Right renal cortex interstitium (tissue), 3 donors: ENCODE results near the gene LENEP. TPM values are rescaled to one million over a fixed set of nuclear protein-coding genes. Genes with fewer than 3 reads are reported as not detected.

Experiments used
- DNase-seq, 3 donors: peaks; one replicate each; pipeline ENCODE4 v3.0.0-alpha.2; 2013; ENCODE audit warnings: low read depth in 3 of 3, low spot score in 2 of 3
- polyA plus RNA-seq, 3 donors: library from polyadenylated mRNA; unstranded; fragments of 120-200 nt; gene quantifications; one replicate each; pipeline ENCODE4 v1.2.1, GENCODE V29; 2013; ENCODE audit not compliant: insufficient read length in 3 of 3

LENEP gene
- polyA plus RNA-seq, 3 donors, result not detected

- no peak for DNase-seq
Measured at GRCh38 chr1:155022136-155022926, 28.9 kb downstream of the LENEP start.

GRCh38 chr1:155022927-155023236, 29.5 kb downstream of the LENEP start:
- no peak for DNase-seq

DNA sequence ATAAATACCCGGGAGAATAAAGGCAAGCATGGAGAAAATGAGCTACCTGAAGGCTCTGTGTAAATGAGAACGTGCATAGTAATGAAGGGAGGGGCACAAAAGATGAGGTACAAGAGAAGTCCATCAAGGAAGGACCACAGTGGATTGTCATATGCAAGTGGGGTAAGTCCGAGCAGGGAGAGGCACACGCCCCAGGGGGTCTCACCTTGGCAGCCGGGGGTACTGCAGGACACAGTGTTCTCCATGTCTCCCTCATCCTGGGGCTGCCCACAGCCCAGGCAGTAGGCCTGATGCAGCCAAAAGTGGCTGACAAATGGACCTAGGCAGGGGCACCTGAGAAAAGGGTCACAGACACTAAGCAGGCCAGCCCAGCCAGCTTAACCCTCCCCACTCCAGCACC, 30.2 kb downstream of the LENEP start:
- DNase-seq, result no peak

GRCh38 chr1:155024315-155024714, 30.9 kb downstream of the LENEP start:
- no peak for DNase-seq

DNA sequence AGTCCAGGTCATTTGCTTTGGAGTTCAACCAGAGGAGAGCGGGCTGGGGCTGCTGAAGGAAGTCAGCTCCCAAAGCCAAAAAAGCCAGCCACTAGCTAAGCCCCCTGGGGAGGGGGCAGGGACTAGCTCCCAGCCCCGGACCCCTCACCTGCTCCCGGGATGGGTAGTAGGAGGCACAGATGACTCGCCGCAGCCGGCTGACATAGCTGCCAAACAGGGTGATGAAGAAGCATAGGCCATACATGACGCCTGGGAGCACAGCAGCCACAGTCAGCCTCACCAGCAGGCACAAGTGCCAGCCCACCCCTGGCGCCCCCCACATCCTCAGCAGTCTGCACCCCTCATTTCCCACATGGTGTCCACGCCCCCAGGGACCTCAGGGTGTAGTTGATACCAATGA, 32.8 kb downstream of the LENEP start:
- no peak for DNase-seq

GRCh38 chr1:155026588-155026987, 33.2 kb downstream of the LENEP start:
- DNase-seq, result no peak

GRCh38 chr1:155029513-155030242, 36.3 kb downstream of the LENEP start:
- DNase-seq, result no peak

DNA sequence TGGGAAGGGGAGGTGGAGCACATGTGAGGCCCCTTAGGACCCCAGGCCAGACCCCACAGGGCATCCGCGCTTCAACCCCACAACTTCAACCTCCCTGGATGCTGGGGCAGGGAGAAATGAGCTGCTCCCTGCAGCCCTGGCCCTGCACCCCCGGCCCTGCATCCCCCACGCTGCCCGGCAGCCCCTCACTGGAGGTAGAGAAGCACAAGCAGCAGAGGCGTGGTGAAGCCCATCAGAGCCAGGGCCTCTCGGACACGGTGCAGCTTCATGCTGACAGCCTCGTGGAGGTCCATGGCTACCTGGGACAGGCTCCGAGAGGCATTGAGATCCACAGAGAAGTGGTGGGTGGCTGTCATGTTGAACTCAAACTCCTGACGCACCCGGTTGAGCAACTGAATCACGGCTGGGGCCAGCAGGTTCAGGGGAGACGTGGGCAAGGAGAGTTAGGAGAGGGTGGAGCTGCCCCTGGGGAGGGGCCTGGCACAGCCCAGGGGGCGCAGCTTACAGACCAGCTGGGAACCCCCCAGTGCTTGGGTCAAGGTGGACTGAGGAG, 36.9 kb downstream of the LENEP start:
- no peak for DNase-seq

GRCh38 chr1:155030899-155031298, 37.5 kb downstream of the LENEP start:
- DNase-seq, result no peak

DNA sequence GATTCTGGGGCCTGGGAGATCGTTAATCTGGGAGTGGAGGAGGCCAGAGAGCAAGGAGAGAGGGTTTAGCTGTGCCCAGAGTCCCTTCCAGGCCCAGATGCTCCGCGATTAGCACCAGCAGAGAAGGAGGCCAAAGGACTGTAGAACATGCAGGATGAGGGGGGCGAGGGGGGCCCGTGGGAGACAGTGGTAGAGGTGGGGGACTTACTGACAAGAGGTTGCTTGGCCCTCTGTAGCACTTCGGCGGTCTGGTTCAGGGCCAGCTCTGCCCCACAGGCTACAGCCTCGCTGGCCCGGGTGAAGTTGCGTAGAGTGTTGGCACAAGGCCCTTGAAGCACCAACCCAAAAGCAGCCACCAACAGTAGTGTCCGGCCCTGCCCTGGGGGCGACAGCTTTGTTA, 39.5 kb downstream of the LENEP start:
- DNase-seq, result no peak

GRCh38 chr1:155033524-155033923, 40.1 kb downstream of the LENEP start, which contains the start of the genes DCST1 and DCST2:
Gene DCST1 (plus strand): TSS chr1:155033824. CDS start chr1:155034037, 213 bp downstream.
Gene DCST2 (minus strand): TSS chr1:155033781. CDS start chr1:155033701, 80 bp downstream.
- no peak for DNase-seq

DNA sequence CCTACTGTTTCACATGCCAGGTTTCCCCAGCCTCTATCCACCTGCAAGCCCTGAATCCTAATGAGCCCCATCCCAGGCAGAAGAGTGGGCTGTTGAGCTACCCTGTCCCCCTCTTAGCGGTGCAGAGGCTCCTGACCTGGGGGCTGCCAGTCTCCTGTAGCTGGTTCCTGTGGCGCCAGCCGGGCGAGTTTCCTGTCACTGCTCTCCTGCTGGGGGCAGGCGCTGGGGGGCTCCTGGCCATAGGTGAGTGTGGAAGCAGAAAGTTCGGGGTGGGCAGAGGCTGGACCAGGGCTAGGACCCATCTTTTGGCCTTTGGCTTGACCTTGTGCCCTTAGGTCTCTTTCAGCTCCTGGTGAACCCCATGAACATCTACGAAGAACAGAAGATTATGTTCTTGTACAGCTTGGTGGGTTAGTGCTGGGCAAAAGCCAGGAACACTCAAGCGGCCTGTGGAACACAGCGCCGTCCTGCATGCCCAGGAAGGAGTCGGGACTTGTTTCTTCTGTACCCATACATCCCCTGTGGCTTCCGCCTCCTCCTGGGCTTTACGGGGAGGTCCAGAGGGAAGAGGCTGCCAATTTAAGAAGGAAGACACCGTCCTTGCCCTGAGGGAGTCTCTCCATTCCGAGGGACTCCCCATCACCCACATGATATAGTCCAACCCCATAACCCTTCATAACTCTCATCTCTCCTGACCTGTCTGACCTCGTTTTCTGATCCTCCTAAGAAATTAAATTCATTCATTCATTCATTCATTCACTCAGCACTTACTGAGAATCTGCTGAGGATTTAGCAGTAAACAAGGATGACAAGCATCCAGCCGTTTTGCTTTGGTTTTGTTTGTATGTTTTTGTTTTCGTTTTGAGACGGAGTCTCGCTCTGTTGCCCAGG, 41.2 kb downstream of the LENEP start:
- no peak for DNase-seq

DNA sequence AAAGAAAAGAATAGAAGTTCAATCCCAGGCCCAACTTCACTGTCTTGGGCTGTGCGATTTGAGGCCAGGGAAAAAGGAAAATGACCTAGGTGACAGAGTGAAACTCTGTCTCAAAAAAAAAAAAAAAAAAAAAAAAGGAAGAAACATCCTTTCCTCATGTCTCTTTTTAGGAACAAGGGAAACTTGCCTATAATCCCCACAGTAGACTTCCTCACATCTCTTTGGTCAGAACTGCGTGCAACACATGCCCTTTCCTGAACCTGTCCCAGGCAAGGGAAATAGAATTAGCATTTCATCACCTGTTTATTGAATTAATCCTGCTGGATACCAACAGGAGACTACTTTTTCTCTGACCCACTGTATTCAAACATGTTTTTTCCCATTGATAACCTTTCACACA, 42.5 kb downstream of the LENEP start:
- no peak for DNase-seq

DNA sequence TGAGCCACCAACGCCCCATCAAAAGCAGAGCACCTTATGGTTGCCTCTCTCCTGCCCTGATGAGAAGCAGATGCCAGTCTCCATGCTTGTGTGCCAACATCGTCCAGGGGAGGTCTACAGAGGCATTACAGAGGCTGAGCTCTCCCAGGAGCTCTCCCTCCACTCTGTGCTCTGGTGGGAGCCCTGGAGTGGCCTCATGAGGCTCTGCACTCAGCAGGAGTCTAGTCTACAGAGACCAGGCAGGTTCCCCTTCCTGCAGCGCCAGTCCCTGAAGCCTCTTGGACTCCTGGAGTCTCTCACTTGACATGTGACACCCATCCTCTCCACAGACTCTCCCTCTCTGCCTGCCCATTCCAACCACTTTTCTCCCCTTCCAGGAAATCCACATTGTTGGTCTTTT, 43.7 kb downstream of the LENEP start:
- DNase-seq, result no peak

- no peak for DNase-seq
Measured at GRCh38 chr1:155037851-155038441, 44.6 kb downstream of the LENEP start.

DNA sequence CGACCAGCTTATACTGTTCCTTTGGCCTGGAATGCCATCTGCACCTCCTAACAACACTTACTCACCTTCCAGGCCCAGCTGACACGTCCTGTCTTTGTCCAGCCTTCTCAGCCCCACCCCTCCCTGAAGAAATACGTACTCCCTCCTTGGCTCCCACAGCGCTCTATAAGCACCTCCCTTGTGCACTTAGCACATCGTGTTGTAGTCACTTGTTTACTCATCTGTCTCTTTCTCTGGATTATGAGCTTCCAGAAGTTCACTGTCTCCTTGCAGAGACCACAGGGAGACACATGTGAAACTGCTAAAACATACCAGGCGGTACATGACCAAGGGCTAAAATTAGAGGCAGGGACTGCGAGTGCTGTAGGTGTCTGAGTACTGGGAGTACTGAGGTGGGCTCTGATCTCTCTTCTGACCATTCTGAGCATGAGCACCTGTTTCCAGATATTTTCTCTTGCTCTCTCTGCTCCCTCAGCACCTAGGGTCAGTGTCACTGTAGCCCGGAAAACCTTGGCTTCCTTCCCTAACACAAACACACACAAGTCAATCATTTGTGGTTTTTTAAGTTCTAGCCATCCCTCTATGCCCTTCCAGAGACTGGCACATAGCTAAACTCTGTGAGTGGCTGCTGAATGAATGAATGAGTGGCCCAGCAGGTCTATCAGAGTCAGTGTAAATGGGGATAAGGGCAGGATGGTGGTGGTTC, 45.4 kb downstream of the LENEP start:
- DNase-seq, result no peak

DNA sequence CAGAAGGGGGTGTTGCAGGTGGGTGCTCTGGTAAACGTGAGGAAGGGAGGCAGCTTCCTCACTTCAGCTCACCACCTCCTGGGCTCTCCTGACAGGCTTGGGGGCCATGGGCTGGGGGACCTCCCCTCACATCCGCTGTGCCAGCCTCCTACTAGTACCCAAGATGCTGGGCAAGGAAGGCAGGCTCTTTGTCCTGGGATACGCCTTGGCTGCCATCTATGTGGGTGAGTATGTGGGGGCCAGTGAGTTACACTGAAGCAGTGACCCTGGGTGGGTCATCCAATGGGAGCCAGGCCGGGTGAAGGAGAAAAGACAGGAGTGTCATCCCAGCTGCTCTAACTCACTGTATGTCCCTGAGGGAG, 45.9 kb downstream of the LENEP start:
- DNase-seq, result no peak

- DNase-seq, result no peak
Measured at GRCh38 chr1:155040358-155041093, 47.1 kb downstream of the LENEP start.

GRCh38 chr1:155042789-155043188, 49.4 kb downstream of the LENEP start:
- no peak for DNase-seq
